Smooth muscle cell (in vitro differentiated cells): ENCODE results near the gene MYCBPAP. TPM values are rescaled to one million over a fixed set of nuclear protein-coding genes. Genes with fewer than 3 reads are reported as not detected.

Experiments
- DNase-seq: peaks from one replicate; lab custom pipeline; 2025; ENCODE audit not compliant: unreplicated experiment; lab: John Stamatoyannopoulos, UW
- H2AFZ ChIP-seq: fragments of 200-600 bp; sonication (generic); 2 replicates; pipeline ENCODE4 v1.6.0; 2016; ENCODE audit warnings: antibody characterized with exemption, low read depth, mild to moderate bottlenecking
- H3F3A ChIP-seq: fragments of 200-600 bp; sonication (generic); 2 replicates; pipeline ENCODE4 v1.6.0; 2017; ENCODE audit warnings: antibody characterized with exemption, low read depth
- H3K27ac ChIP-seq: fragments of 200-600 bp; sonication (generic); 2 replicates; pipeline ENCODE4 v1.5.1; 2016; ENCODE audit warnings: low read depth, mild to moderate bottlenecking
- H3K27me3 ChIP-seq: fragments of 200-600 bp; sonication (generic); 2 replicates; pipeline ENCODE4 v1.6.1; 2016; ENCODE audit warnings: low read depth, mild to moderate bottlenecking
- H3K36me3 ChIP-seq: fragments of 200-600 bp; sonication (generic); 2 replicates; pipeline ENCODE4 v1.5.1; 2016; ENCODE audit warnings: low read depth
- H3K4me1 ChIP-seq: fragments of 200-600 bp; sonication (generic); 2 replicates; pipeline ENCODE4 v1.5.1; 2016; ENCODE audit warnings: low read depth
- H3K4me2 ChIP-seq: fragments of 200-600 bp; sonication (generic); 2 replicates; pipeline ENCODE4 v1.6.0; 2016; ENCODE audit warnings: mild to moderate bottlenecking
- H3K4me3 ChIP-seq: fragments of 200-600 bp; sonication (generic); 2 replicates; pipeline ENCODE4 v1.5.1; 2016; ENCODE audit warnings: mild to moderate bottlenecking
- H3K79me2 ChIP-seq: fragments of 200-600 bp; sonication (generic); 2 replicates; pipeline ENCODE4 v1.6.0; 2016; ENCODE audit warnings: low read depth, mild to moderate bottlenecking
- H3K9ac ChIP-seq: fragments of 200-600 bp; sonication (generic); 2 replicates; pipeline ENCODE4 v1.6.0; 2016; ENCODE audit warnings: low read depth
- H3K9me3 ChIP-seq: fragments of 200-600 bp; sonication (generic); replicated peaks from 2 replicates; pipeline ENCODE4 v1.5.1; 2016; ENCODE audit warnings: low read depth
- H4K20me1 ChIP-seq: fragments of 200-600 bp; sonication (generic); 2 replicates; pipeline ENCODE4 v1.6.0; 2016; ENCODE audit warnings: low read depth
- WGBS: methylation state at CpG from one replicate; pipeline ENCODE4 v1.1.7; 2016; ENCODE audit warnings: low lambda C conversion rate; 5-methylcytosine and 5-hydroxymethylcytosine counted together
- polyA plus RNA-seq: library from polyadenylated mRNA; unstranded; fragments of >200 nt; fragmentation: Nextera tagmentation; extraction: Ambion mirVana; gene quantifications from 2 replicates; pipeline ENCODE4 v1.2.1, GENCODE V29; 2016
- total RNA-seq: library from RNA; depleted of rRNA; stranded (reverse); fragments of >200 nt; gene quantifications from 2 replicates; pipeline ENCODE4 v1.2.3, GENCODE V29; 2014
- TF ChIP-seq, protein P1 (sequence below): fragments of 200-600 bp; sonication (generic); IDR thresholded peaks from 2 replicates; pipeline ENCODE4 v1.5.1; 2017; ENCODE audit warnings: borderline replicate concordance, mild to moderate bottlenecking, antibody characterized with exemption; ENCODE audit not compliant: insufficient read depth, poor library complexity, severe bottlenecking

The MYCBPAP gene
- total and polyA plus RNA-seq, 2 experiments from 2014 or later, result 0.90 to 0.97 TPM

DNA sequence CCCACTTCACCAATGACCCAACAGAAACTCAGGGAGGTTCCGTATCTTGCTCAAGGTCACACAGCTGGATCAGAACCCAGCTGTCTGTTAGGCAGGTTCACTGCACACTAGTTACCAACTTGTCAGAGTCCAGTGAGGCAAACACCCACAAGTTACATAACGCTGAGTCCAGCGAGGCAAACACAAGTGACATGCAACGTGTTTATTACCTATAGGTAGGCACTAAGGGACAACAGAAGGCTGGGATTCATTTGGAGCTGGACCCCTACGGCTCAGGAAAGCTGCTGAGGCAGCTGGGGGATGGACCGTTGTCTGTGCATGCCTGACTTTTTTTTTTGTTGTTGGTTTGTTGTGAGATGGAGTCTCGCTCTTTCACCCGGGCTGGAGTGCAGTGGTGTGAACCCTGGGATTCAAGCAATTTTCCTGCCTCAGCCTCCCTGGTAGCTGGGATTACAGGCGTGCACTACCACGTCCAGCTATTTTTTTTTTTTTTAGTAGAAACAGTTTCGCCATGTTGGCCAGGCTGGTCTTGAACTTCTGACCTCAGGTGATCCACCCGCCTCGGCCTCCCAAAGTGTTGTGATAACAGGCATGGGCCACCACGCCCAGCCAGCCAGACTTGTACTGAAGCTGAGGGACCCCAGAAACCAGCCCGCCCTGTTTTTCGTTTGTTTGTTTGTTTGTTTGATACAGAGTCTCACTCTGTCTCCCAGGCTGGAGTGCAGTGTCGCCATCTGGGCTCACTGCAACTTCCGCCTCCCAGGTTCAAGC lies 31.5 kb upstream of the MYCBPAP start:
- WGBS, result 92% methylated on average over 18 of the region's 18 CpGs
- no peak for DNase-seq
- H3F3A ChIP-seq, result peaks cover 6% of the 10 kb centered on the region
- peaks cover 5% of the 10 kb centered on the region for H3K4me1 ChIP-seq
- H3K27ac ChIP-seq, result no peak overlapping the region
- H3K9ac ChIP-seq, result no peak overlapping the region
- H3K4me2 ChIP-seq, result no peak overlapping the region
- H3K4me3 ChIP-seq, result no peak overlapping the region
- peaks cover 14% of the 10 kb centered on the region for H3K79me2 ChIP-seq
- H3K36me3 ChIP-seq, result no peaks in the 10 kb centered on the region
- TF ChIP-seq, protein P1, sequence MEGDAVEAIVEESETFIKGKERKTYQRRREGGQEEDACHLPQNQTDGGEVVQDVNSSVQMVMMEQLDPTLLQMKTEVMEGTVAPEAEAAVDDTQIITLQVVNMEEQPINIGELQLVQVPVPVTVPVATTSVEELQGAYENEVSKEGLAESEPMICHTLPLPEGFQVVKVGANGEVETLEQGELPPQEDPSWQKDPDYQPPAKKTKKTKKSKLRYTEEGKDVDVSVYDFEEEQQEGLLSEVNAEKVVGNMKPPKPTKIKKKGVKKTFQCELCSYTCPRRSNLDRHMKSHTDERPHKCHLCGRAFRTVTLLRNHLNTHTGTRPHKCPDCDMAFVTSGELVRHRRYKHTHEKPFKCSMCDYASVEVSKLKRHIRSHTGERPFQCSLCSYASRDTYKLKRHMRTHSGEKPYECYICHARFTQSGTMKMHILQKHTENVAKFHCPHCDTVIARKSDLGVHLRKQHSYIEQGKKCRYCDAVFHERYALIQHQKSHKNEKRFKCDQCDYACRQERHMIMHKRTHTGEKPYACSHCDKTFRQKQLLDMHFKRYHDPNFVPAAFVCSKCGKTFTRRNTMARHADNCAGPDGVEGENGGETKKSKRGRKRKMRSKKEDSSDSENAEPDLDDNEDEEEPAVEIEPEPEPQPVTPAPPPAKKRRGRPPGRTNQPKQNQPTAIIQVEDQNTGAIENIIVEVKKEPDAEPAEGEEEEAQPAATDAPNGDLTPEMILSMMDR, result no peak
- H3K9me3 ChIP-seq, result no peaks in the 10 kb centered on the region
- peaks cover 12% of the 10 kb centered on the region for H4K20me1 ChIP-seq
- H2AFZ ChIP-seq, result no peak overlapping the region
- H3K27me3 ChIP-seq, result peaks cover 19% of the 10 kb centered on the region

DNA sequence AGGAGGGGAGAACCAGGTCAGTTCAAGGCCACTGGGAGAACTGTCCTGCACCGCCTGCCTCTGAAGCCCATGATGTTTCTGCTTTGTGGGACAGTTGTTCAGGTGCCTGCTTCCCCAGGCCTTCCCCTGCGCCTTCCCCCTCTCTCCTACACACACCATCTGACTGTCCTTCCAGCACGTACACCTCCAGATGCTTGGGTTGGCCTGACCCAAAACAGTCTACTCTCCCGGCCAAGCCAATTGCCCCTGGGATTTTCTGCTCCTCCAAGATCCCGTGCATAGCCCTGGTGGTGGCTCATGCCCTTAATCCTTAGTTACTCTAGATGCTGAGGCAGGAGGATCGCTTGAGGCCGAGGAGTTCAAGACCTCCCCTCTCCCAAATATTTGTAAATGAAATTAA lies 30.3 kb upstream of the MYCBPAP start:
- Histone ChIP-seq H3K79me2 (peaks cover 14% of the 10 kb centered on the region), H3F3A (peaks cover 6% of the 10 kb centered on the region), H3K27ac (peak overlapping the region; percentile 38), H3K4me2 (peak overlapping the region; percentile 97), H4K20me1 (peaks cover 12% of the 10 kb centered on the region), H3K4me1 (peaks cover 5% of the 10 kb centered on the region), H3K9me3 (no peaks in the 10 kb centered on the region), H3K9ac (no peak overlapping the region), H3K4me3 (peak overlapping the region; percentile 78), H2AFZ (peak overlapping the region; percentile 85), H3K27me3 (peaks cover 19% of the 10 kb centered on the region), H3K36me3 (no peaks in the 10 kb centered on the region)
- TF ChIP-seq, protein P1, result no peak
- DNase-seq, result no peak
- 86% methylated on average over 7 of the region's 7 CpGs for WGBS

GRCh38 chr17:50478391-50479381 lies 29.6 kb upstream of the MYCBPAP start, which contains the start of gene RSAD1:
RSAD1 (plus strand) TSS chr17:50478860; CDS start chr17:50478885, 25 bp downstream.
- H3K79me2 ChIP-seq, result peaks cover 14% of the 10 kb centered on the region
- peaks cover 5% of the 10 kb centered on the region for H3K4me1 ChIP-seq
- H3K27me3 ChIP-seq, result peaks cover 19% of the 10 kb centered on the region
- DNase-seq, result peak; percentile 63
- WGBS, result 3% methylated on average over 69 of the region's 75 CpGs
- TF ChIP-seq, protein P1, result peak; percentile 80
- H3K9me3 ChIP-seq, result no peaks in the 10 kb centered on the region
- peak within 1 kb of the TSS; percentile 61 for H3K27ac ChIP-seq
- peak within 1 kb of the TSS; percentile 55 for H3K9ac ChIP-seq
- peak within 1 kb of the TSS; percentile 97 for H3K4me2 ChIP-seq
- peaks cover 6% of the 10 kb centered on the region for H3F3A ChIP-seq
- peaks cover 12% of the 10 kb centered on the region for H4K20me1 ChIP-seq
- peak within 1 kb of the TSS; percentile 78 for H3K4me3 ChIP-seq
- H2AFZ ChIP-seq, result peak within 1 kb of the TSS; percentile 85
- H3K36me3 ChIP-seq, result no peaks in the 10 kb centered on the region
